Cardiac fibroblast (primary cell): ENCODE results near the gene ERVMER34-1.

ENCODE experiments used
- DNase-seq, 2 donors: peaks; one replicate each; pipeline versions ENCODE4 v3.0.0 to v3.0.0-alpha.2; 2010; ENCODE audit warnings: low read depth in 2 of 2
- H3K4me3 ChIP-seq, 2 donors: replicated peaks in 1 of 2; 1 replicate in 1 of 2; 2 replicates in 1 of 2; pipeline ENCODE4 v1.5.1; 2011; ENCODE audit warnings: low read depth in 2 of 2, low read length in 2 of 2, mild to moderate bottlenecking in 2 of 2, moderate library complexity in 1 of 2
- TF ChIP-seq, protein P1 (sequence below): IDR thresholded peaks from one replicate; pipeline ENCODE4 v1.5.1; 2011; ENCODE audit warnings: low read depth, mild to moderate bottlenecking, low read length, inconsistent platforms

Gene ERVMER34-1, protein sequence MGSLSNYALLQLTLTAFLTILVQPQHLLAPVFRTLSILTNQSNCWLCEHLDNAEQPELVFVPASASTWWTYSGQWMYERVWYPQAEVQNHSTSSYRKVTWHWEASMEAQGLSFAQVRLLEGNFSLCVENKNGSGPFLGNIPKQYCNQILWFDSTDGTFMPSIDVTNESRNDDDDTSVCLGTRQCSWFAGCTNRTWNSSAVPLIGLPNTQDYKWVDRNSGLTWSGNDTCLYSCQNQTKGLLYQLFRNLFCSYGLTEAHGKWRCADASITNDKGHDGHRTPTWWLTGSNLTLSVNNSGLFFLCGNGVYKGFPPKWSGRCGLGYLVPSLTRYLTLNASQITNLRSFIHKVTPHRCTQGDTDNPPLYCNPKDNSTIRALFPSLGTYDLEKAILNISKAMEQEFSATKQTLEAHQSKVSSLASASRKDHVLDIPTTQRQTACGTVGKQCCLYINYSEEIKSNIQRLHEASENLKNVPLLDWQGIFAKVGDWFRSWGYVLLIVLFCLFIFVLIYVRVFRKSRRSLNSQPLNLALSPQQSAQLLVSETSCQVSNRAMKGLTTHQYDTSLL

DNA sequence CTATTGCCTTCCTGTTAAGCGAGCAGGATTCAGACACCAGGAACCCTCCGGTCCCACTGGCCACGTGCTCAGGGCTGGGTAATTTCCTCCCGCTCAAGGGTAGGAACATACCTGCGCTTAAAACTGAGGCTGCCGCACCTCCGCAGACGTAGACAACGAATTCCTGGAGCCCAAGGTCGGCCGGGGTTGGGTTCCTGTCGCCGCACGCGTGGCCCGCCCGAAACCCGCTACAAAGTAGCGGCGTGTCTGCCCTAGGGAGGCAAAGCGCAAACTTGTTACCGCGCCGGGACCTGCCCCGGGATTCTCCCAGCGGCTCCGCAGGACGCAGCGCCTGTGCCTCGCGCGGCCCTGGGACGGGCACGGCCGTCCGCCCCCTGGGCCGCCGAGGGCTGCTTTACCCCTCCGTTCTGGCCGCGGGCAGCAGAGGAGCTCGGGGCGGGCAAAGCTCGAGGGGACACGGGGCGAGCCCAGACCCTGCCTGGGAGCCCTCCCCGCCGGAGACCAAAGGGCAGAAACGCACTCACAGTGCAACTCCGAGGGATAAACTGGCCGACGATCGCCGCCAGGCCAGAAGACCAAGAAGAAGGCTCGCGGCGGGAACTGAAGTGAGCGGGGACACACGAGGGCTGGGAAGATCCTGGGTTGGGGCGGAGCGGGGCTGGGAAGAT lies at the start of gene ERVMER34-1:
ERVMER34-1 (minus strand) TSS at position 607 of the 668 bp plus-strand sequence. CDS start 5,905 bp downstream, outside the sequence.
- H3K4me3 ChIP-seq, result peak within 1 kb of the TSS; percentile 49 to 52
- DNase-seq, result peak; percentile 9 to 27
- TF ChIP-seq, protein P1, sequence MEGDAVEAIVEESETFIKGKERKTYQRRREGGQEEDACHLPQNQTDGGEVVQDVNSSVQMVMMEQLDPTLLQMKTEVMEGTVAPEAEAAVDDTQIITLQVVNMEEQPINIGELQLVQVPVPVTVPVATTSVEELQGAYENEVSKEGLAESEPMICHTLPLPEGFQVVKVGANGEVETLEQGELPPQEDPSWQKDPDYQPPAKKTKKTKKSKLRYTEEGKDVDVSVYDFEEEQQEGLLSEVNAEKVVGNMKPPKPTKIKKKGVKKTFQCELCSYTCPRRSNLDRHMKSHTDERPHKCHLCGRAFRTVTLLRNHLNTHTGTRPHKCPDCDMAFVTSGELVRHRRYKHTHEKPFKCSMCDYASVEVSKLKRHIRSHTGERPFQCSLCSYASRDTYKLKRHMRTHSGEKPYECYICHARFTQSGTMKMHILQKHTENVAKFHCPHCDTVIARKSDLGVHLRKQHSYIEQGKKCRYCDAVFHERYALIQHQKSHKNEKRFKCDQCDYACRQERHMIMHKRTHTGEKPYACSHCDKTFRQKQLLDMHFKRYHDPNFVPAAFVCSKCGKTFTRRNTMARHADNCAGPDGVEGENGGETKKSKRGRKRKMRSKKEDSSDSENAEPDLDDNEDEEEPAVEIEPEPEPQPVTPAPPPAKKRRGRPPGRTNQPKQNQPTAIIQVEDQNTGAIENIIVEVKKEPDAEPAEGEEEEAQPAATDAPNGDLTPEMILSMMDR, result no peak

DNA sequence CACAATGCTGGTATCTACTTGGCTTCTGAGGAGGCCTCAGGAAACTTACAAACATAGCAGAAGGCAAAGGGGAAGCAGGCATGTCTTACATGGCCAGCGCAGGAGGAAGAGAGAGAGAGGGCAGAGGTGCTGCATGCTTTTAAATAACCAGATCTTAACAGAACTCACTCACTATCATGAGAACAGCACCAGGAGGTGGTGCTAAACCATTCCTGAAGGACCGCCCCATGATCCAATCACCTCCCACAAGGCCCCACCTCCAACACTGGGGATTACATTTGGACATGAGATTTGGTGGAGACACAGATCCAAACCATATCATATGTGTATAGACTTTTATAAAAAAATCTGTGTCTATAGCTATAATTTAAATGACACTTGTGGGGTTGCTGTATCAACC lies 48.6 kb upstream of the ERVMER34-1 start:
- no peak overlapping the region for H3K4me3 ChIP-seq
- DNase-seq, result no peak
- TF ChIP-seq, protein P1, result no peak

DNA sequence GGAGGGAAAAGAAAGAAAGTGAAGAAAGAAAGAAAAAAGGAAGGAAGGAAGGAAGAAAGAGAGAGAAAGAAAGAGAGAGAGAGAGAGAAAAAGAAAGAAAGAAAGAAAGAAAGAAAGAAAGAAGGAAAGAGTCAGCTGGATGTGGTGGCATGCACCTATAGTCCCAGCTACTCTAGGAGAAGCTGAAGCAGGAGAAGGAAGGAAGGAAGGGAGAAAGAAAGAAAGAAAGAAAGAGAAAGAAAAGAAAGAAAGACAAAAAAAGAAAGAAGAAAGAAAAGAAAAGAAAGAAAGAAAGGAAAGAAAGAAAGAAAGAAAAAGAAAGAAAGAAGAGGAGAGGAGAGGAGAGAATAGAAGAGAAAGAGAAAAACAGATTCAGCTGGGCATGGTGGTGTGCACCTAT lies 44.3 kb upstream of the ERVMER34-1 start:
- H3K4me3 ChIP-seq, result no peak overlapping the region
- TF ChIP-seq, protein P1, result no peak
- no peak for DNase-seq

DNA sequence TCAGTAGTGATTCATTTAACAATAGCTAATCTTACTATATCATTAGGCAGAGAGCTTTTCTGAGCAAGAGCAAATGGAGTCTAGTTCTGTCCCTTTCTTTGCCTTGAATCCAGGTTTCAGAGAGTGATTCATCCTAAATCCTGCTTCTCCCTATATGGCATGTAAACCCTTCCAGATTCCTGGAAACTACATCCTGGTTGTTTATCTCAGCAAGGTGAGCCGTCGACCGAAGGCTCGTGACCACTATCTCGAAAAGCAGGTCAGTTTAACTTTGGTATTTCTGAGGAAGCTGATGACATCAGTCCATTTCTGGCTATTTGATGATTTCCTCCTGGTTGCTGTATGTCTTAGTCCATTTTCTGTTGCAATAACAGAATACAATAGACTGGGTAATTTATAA lies 40.7 kb upstream of the ERVMER34-1 start:
- DNase-seq, result no peak
- TF ChIP-seq, protein P1, result no peak
- no peak overlapping the region for H3K4me3 ChIP-seq

DNA sequence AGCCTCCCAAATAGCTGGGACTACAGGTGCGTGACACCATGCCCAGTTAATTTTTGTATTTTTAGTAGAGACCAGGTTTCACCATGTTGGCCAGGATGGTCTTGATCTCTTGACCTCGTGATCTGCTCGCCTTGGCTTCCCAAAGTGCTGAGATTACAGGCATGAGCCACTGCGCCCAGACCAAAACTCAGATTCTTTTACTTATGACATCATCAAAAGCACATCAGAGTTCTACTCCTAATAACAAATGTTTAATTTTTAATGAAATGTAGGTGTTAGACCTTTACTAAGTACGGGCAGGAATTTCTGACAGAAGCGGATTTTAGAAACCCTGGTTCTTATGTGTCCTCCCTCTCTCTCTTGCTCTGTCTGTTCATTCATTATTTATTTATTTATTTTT lies 38.5 kb upstream of the ERVMER34-1 start:
- TF ChIP-seq, protein P1, result no peak
- H3K4me3 ChIP-seq, result no peak overlapping the region
- no peak for DNase-seq

DNA sequence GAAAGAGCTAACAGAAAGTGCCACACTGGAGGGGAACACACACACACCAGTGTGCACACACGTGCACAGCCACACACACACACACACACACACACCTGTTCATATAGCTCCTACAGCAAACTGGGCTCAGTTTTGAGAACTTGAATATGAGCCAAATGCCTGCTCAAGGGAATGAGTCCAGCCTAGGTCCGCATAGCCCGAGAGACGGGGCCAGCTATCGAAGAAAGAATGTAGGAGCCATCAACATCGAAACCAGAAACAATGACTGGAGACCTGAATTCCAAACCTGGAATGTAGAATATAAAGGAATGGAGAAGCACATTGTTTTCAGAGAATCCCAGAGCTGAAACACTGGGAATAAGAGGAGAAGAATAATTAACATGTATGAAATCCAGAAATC lies 37.6 kb upstream of the ERVMER34-1 start:
- no peak overlapping the region for H3K4me3 ChIP-seq
- DNase-seq, result no peak
- TF ChIP-seq, protein P1, result no peak
